Stromal cell of bone marrow (primary cell): Measurements from ENCODE around the gene TRPM1.

ENCODE experiments used
- DNase-seq: peaks from one replicate; pipeline ENCODE4 v3.0.0-alpha.2; 2012; ENCODE audit warnings: low read depth

The TRPM1 gene

GRCh38 chr15:31049111-31049510, 52.4 kb downstream of the TRPM1 start:
- no peak for DNase-seq

DNA sequence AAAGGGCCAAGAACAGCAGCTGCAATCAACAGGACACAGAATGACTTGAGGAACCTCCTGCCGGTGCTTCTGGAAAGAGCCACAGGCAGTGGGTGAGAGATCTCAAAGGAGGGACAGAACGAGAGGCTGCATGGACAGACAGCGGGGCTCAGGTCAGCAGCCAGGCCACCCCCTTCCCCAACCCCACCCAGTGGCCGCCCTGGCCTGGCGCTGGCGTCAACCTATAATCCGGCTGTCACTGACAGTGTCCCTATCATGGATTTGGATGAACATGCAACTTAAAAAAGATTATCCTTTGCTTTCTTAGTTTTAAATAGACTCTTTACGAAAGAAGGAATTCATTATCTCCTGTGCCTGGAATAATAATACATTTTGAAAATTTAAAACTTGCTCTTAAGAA, 54.1 kb downstream of the TRPM1 start:
- DNase-seq: no peak

GRCh38 chr15:31046759-31047359, 54.7 kb downstream of the TRPM1 start:
- DNase-seq: no peak

- DNase-seq: no peak
Measured at GRCh38 chr15:31045606-31046005, 55.9 kb downstream of the TRPM1 start.

- DNase-seq: no peak
Measured at GRCh38 chr15:31042751-31043150, 58.8 kb downstream of the TRPM1 start.

DNA sequence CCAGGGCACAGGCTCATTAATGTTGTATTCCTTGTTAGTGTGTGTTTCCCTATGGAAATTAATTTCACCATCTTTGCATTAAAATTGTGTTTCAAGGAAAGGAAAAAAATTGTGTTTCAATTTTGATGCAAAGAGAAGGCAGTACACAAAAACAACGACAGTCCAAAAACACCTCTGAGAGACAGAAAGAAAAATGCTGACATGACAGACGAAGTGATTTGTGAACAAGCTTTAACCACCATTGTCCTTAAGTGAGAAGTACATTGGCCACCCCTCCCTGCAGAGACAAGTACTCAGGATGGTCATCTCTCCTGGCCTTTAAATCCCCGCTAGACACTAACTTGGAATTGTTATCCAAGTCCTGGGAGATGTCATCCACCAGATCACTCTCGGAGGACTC, 59.9 kb downstream of the TRPM1 start:
- DNase-seq: no peak

GRCh38 chr15:31040611-31041010, 60.9 kb downstream of the TRPM1 start:
- no peak for DNase-seq

GRCh38 chr15:31039961-31040360, 61.6 kb downstream of the TRPM1 start:
- DNase-seq: no peak

DNA sequence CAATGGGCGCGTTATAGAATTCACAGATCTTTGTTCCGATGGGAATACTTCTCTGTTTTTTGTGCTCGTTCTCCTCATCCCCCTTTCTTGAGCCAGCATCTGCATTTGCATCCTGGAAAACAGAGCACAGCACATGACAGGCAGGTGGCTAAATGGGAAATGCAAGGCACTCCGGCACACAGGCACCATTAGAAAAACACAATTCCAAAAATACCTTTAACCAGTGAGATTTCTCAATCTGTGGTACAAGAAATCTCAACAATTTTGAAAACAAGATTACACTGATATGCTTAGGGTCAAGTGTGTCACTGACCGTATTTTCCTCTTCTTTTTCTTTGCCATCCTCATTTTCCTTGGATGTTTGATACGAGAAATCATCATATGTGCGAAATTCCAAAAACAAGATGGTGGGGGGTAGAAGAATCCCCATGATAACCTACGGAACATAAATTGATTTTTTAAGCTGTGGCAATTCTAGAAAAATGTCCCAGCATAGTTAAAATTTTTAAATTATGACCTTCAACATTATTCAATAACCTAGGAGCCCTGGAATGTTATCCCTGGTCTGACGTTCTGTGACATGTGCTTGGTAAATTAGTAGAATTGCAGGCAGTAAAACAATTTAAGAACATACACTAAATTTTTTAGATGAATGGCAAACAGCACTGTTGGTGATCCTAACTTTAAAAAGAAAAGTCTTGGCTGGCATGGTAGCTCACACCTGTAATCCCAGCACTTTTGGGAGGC, 63.6 kb downstream of the TRPM1 start:
- no peak for DNase-seq

- DNase-seq: no peak
Measured at GRCh38 chr15:31036783-31037182, 64.7 kb downstream of the TRPM1 start.

DNA sequence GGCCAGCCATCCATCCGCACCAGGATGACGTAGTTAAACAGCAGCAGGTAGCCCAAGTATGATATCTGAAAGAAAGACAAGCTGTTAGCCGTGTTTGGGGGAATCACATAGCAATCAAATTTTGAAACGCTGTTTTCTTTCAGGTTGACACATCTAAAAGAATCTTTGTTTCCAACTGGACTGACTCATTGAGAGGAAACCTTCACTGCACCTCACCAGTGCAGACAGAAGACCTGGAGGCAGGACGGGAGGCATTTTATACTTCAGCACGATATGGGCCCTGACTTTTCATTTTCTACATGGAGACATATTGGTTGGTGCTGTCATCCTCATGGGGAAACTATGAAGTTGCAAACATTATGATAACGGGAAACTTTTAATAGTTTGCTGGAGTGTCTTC, 65.9 kb downstream of the TRPM1 start:
- DNase-seq: no peak

DNA sequence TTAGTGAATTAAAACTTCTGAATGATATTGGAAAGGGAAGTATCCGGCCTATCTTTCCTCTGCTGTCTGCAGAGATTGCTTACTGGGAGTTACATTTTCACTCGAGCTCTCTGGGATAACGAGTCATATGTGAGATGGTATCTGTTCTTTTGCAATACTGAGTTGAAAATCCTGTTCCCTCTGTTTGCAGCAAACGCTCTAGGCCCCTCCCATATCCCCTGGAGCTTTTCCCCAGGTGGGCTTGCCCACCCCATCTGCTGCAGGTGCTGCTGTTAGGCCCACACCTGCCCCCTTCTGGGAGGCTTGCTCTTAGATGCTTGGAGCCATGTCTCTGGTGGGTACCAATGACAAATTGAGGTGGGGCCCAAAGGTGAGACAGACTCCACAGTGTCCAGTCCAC, 67.4 kb downstream of the TRPM1 start:
- DNase-seq: no peak

- no peak for DNase-seq
Measured at GRCh38 chr15:31032961-31033371, 68.6 kb downstream of the TRPM1 start.

DNA sequence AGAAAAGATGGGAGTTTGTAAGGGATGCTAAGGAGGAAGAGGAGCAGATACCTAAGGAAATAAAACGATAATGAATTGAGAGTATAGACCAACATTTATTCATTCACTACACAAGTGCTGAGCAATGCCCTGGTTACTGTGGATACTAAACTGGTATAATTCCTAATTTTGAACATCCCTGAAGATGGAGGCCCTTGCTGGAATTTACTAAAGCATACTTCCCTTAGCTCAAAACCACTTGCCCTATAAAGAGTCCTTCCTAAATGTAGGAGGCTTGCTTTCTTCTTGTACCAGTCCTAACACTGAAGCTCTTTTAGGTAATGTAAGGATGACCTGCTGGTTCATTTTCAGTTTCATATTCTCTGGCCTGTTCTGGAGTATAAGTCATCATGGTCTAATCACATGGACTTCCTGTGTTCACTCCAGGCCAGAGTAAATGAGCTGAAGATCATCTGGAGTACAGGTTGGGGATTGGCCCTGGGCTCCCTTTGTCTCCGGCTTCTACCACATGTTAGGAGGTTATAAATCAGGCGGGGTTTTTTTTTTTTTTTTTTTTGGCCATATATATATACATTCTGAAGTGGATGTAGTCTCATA, 70.0 kb downstream of the TRPM1 start:
- DNase-seq: no peak

- DNase-seq: no peak
Measured at GRCh38 chr15:31027910-31028578, 73.5 kb downstream of the TRPM1 start.

DNA sequence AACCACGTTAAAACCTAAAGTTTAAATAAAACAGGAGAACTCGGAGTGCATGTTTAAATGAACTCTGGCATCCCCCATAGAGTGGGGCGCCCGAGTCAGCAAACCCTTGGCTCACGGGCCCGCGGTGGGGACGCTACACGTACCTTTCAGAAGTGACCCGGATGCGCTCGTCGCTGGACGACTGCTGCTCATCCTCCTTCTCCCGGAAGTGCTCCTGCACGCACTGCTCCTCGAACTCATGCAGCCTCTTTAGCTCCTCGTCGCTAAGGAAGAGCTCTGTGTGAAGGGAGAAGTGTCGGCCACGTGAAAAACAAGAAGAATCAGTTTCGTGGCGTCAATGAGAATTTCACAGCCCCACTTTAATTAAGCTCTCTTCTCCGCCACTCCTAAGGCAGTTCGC, 75.5 kb downstream of the TRPM1 start:
- no peak for DNase-seq

- no peak for DNase-seq
Measured at GRCh38 chr15:31024979-31025378, 76.5 kb downstream of the TRPM1 start.

GRCh38 chr15:31024330-31024729, 77.2 kb downstream of the TRPM1 start:
- DNase-seq: peak; percentile 62

DNA sequence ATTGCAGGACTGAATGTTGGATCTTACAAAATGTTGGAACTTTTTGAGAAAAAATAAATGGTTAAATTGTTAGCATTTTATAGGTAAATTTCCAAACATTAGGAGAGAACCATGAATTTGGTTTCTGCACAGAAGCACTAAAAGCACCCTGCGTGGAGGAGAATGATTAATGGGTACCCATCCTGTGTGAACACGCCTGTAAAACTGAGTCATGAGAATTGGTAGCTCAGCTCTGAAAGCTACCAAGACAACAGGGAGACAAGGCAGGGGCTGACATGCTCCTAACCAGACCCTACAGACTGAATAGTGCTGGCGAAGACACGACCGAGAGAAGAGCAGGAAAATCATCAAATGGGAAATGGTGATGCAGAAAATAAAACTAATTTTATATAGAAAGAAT, 77.7 kb downstream of the TRPM1 start:
- DNase-seq: no peak

- DNase-seq: no peak
Measured at GRCh38 chr15:31021067-31021665, 80.4 kb downstream of the TRPM1 start.

GRCh38 chr15:31020542-31020941, 81.0 kb downstream of the TRPM1 start:
- DNase-seq: no peak

- DNase-seq: no peak
Measured at GRCh38 chr15:31019986-31020385, 81.5 kb downstream of the TRPM1 start.

DNA sequence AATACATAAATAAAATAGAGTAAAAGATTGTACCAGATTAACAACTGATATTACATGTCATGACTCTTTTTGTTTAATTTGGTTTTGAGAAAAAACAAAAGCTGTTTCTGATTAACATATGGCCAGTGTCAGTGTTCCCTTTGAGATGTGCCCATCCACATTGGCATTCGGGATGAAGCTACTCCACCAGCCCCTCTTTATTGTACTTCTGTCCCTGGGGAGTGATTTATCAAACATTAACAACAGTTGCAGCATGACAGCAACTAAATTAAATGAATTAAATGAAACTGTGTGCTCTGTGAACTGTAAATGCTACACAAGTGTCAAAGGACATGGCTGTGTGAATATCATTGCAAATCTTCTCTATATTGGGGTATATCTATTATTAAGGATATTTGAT, 84.2 kb downstream of the TRPM1 start:
- no peak for DNase-seq
